Hepatocyte (in vitro differentiated cells): ENCODE measurements around the gene TCF19.

Experiments
- EZH2 ChIP-seq: fragments of 200-600 bp; sonication (generic); IDR thresholded peaks from 2 replicates; pipeline ENCODE4 v1.6.1; 2016; ENCODE audit warnings: antibody characterized with exemption, mild to moderate bottlenecking, borderline replicate concordance
- TF ChIP-seq, protein P1 (sequence below): fragments of 200-600 bp; sonication (generic); IDR thresholded peaks from 2 replicates; pipeline ENCODE4 v1.5.1; 2016; ENCODE audit warnings: antibody characterized with exemption, mild to moderate bottlenecking; ENCODE audit not compliant: poor library complexity

DNA sequence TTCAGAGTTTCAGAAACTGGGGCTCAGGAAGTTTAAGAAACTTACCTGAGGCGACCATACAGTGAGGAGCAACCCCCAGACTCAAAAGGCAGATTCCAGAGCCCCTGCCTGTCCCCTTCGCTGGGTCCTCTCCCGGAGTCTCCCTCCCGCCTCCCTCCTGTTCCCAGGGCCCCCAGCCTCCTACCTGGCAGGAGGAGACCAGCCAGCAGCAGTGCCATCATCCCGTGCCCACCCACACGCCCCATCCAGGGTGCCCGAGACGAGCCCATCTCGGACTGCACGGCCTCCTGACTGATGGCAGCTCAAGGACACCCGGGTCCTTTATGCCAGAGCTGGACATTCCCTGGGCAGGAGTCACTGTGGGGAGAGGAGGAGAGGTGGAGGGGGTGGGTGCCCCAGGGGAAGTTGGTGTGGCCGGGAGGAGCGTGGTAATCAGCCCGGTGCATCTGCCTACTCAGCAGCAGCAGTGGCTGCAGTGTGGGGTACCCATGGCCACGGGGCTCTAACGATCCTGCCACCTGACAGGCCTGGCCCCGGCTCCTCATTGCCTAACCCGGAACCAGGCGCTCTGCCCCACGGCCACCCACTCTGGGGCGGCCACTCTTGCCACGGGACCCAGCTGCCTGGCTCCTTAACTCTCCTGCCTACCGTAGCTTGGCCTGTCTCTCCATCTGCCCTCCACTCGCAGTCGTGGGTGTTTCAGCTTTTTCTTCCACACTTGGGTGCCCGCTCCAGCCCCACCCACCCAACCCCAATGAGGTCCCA is 38.1 kb upstream of the TCF19 start, which contains the start of gene CDSN:
- TF ChIP-seq, protein P1, sequence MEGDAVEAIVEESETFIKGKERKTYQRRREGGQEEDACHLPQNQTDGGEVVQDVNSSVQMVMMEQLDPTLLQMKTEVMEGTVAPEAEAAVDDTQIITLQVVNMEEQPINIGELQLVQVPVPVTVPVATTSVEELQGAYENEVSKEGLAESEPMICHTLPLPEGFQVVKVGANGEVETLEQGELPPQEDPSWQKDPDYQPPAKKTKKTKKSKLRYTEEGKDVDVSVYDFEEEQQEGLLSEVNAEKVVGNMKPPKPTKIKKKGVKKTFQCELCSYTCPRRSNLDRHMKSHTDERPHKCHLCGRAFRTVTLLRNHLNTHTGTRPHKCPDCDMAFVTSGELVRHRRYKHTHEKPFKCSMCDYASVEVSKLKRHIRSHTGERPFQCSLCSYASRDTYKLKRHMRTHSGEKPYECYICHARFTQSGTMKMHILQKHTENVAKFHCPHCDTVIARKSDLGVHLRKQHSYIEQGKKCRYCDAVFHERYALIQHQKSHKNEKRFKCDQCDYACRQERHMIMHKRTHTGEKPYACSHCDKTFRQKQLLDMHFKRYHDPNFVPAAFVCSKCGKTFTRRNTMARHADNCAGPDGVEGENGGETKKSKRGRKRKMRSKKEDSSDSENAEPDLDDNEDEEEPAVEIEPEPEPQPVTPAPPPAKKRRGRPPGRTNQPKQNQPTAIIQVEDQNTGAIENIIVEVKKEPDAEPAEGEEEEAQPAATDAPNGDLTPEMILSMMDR: no peak
- no peak for TF ChIP-seq EZH2
